CD4-positive, alpha-beta T cell treated with Interleukin-10 for 1 hour (primary cell): ENCODE results near the gene PRKG1.

Experiments
- DNase-seq: peaks from one replicate; pipeline ENCODE4 v3.0.0-alpha.2; 2020

PRKG1 gene

DNA sequence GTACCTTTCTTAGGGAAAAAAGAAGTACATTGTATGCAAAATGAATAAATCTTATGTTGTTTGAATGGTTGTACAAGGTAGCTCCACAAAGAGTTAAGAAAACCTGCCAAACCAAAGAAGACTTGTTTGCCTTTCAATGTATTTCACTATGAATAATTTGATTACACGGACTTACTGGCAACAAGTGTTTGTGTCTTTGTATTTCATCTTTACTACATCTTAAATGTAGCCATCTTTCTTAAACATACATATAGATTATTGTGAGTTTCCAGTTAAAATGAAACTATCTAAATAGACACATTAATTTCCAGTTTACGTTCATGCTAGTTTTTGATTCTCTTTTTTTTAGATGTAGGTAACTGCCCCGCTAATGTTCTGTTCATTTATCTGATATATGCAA lies 2.8 kb downstream of the PRKG1 start:
- DNase-seq, result no peak

- no peak for DNase-seq
Measured at GRCh38 chr10:51077507-51077906, 3.2 kb downstream of the PRKG1 start.

GRCh38 chr10:51079331-51079730 lies 5.0 kb downstream of the PRKG1 start:
- DNase-seq, result no peak

DNA sequence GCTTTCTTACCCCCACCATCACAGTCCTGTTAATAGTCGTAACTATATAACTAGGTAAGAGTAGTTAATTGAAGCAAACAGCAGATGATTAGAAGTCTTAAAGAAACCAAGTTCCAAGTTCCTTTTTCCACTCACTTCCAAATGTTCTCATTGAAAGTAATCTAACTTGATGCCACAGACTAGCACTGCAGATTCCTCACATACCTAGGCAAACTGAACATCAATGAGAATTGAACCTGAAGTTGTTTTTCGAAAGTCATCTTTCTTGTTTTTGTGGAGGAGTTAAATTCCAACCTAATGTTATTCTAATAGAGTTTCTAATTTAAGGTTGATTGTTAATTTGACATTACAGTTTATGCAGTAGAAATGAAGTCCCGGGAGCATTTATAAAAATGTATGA lies 5.5 kb downstream of the PRKG1 start:
- DNase-seq, result no peak

DNA sequence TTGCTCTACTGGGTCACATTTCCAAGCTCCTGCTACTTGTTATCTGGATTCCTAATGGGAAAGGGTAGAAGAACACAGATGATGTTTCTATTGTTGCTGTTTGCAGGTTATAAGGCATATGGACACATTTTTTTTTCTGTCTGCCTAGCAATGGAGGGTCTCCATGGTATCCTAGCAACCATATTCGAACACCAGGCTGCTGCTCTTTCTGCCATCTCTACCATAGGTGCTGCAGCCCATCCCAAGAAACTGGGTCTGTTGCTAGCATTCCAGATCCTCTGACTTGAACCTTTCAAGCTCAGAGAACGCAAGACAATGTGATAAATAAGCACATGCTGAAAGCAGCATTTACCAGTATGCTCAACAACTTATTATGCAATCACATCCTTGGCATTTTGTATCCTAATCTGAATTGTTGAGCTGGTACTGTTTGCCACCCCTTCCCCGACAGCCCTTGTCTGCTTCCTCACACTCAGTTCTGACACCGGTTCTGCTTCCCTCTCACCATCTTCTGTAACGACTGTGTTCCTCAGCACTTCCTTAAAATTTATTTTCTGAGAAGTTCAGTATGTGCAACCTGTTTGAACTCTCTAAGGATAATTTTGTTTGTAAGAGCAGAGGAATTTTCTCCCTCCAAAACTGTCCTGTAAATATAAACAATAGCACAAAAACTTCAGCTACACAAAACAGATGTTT lies 6.2 kb downstream of the PRKG1 start:
- DNase-seq, result no peak

- DNase-seq, result no peak
Measured at GRCh38 chr10:51082857-51083256, 8.6 kb downstream of the PRKG1 start.

- no peak for DNase-seq
Measured at GRCh38 chr10:51083356-51083853, 9.1 kb downstream of the PRKG1 start.

DNA sequence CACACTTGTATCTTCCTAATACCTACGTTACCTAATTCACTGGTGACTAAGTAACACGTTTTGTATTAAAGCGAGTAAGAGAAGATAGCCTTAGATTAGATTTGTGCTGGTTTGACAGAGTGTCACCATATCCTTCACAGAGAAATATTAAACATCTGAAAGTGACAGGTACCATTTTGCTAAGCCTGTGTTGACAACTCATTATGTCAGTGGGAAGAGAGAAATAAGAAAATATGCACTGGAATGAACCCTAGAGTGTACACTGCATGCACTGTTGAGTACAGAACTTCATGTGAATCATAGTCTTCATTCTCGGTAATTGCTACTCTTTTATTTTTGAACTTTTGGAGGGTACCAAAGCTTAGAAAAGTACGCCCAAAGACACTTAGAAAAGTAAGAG lies 10.9 kb downstream of the PRKG1 start:
- DNase-seq, result no peak

DNA sequence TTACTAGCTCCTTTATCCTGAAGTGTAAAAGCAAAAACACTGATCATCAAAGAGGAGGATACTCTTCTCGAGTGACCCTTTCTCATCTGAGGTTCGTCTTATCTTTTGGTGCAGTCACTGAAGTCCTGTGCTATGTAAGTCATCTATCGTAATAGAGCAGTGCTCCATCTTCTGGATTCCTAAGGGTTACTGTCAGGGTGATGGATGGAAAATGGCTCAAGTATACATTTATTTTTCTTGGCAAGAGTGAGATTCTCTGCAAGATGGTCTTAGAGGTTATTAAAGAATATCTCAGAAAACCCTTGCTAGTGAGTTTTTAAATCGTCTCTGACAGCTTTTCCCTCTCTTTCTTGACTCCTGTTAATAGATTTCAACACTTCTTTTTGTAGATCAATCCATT lies 12.4 kb downstream of the PRKG1 start:
- DNase-seq, result no peak

DNA sequence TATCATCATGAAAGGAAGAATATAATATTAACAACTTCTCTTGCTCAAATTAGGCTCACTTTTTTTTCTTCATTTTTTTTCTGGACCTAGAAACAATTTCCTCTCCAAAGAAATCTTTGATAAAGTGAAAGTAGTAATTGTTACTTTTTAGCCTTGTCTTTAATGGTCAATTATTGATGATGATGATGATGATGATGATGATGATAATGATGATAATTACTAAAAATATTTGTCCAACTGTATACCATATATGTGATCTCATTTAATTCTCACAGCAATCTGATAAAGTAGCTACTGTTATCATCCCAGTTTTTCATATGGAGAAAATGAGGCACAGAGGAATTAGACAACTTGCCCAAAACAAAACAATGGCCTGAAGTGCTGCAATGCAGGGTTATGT lies 12.8 kb downstream of the PRKG1 start:
- DNase-seq, result no peak

- no peak for DNase-seq
Measured at GRCh38 chr10:51090190-51090589, 15.9 kb downstream of the PRKG1 start.

DNA sequence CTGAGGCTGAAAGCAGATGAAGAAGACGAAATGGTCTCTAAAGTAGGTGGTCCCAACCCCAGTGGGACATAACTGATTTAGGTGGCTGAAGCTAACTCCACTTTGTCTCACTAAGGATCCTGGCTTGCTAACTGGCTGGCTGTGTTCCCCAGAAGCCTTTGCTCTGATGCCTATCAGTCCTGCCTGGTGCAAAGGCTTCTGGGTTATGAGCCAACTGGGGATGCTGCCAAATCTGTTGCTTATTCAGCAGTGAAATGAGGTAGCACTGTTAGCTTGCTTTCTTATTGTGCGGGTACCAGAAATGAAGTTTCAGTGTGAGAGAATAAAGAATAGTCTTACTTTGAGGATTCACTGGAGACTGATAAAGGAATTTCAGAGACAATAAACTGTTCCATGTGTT lies 18.1 kb downstream of the PRKG1 start:
- DNase-seq, result no peak

GRCh38 chr10:51095444-51095843 lies 21.2 kb downstream of the PRKG1 start:
- DNase-seq, result no peak

DNA sequence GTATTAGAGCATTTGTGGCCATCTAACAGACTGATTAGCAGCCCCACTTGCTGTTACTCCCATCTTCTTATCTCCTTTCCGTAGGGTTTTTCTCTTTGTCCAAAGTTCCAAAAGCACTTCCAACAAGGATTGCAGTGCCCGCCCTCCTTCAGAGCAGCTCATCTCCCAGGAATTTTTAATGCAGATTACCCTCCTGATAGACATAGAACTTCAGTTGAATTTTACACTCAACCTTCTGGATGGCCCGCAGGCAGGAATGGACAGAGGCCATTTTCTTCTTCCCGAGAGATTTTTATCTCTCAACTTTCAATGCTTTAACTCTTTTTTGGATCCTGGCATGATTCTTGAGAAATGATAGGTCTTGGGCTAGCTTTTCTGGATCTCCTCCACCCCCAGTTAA lies 23.3 kb downstream of the PRKG1 start:
- DNase-seq, result no peak

- DNase-seq, result no peak
Measured at GRCh38 chr10:51100221-51100620, 25.9 kb downstream of the PRKG1 start.

DNA sequence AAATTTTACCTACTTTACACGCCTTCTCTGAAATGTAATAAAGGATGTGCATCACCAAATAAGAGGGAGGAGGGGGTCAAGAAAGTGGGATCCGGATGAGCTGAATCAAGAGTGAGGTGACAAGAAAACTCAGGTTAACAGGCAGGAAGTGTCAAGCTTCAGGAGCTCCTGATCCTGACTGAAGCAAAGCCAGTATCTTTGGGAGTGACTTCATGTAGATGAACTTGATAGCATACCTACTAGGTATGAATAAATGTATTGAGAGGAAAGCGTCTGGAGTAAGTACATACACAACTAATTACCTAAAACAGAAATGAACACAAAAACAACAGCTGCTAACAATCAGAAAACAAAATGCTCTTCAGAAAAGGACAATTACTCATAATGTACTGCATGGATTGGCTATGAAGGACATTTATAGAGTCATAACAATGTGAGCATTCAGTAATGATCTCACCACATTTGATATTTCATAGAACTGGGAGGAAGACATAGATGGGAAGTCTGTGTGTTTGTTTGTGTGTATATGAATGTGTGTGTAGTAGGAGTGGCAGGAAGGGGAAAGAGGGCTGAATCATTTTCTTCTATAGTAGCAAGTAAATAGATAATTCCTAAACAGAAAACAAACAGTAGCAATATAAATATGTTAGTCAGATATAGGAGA lies 29.4 kb downstream of the PRKG1 start:
- no peak for DNase-seq

GRCh38 chr10:51106311-51106945 lies 32.1 kb downstream of the PRKG1 start:
- DNase-seq, result no peak

GRCh38 chr10:51108406-51108805 lies 34.1 kb downstream of the PRKG1 start:
- no peak for DNase-seq

DNA sequence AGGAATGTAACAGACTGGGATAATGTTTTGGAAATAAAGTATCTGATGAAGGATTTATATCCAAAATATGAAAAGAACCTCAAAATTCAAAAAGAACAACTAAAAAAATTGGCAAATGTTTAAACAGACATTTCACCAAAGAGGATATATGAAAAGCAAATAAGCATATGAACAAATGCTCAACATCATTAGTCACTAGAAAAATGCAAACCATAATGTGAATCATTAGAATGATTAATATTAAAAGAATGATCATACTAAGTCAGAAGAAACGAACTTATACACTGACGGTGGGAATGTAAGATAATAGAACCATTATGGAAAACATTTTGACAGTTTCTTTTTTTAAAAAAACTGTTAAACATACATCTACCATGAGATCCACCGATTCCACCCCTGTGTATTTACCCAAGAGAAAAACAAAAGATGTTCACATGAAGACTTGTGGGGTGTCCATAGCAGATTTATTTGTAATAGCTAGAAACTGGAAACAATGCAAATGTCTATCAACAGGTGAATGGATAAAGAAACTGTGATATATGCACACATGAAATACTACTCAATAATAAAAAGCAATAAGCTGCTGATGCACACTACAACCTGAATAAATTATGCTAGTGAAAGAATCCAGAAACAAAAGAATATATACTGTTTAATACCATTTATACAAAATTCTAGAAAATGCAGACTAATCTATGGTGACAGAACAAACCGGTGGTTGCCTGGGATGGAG lies 35.7 kb downstream of the PRKG1 start:
- no peak for DNase-seq

- no peak for DNase-seq
Measured at GRCh38 chr10:51112013-51112412, 37.7 kb downstream of the PRKG1 start.

GRCh38 chr10:51113007-51113406 lies 38.7 kb downstream of the PRKG1 start:
- DNase-seq, result no peak

GRCh38 chr10:51117053-51117660 lies 42.9 kb downstream of the PRKG1 start:
- no peak for DNase-seq

DNA sequence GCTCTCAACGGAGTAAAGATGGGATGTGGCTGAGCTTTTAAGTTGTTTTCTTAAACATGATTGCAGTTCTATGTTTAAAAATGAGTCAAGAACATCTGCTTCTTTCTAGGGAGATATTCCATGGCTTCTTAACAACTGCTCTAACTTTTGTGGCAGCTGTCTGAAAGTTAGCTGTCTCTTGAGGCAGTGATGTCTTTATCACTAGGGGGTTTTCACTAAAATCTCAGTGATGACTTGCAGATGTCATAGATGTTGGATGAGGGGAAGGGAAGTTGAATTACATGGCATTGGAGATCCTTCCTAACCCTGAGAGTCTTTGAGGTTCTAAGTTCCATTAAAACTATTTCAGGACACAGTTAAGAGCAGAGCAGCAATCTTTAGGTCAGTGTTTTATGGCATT lies 43.5 kb downstream of the PRKG1 start:
- DNase-seq, result no peak
